ENCODE data around the gene KCND1.

- TF ChIP-seq POLR2A (IDR thresholded peaks at IDR 0.05; ENCODE audit: low read length) (no peak), GATA1 (IDR thresholded peaks at IDR 0.05; ENCODE audit: low read depth, low read length) (no peak)
These were observed 25.8 kb upstream of the KCND1 start for GRCh38 chrX:48997455-48997854.
